Sigmoid colon (tissue), 4 donors: Measurements from ENCODE around the gene TSPAN18.

Source experiments
- CTCF ChIP-seq, 4 experiments: fragments of 450-650 bp in 3 of 4; fragments of 200-600 bp in 1 of 4; IDR thresholded peaks; one replicate each; pipeline ENCODE4 v1.5.1; 2016 to 2019; ENCODE audit warnings: antibody characterized with exemption in 4 of 4, mild to moderate bottlenecking in 3 of 4, moderate library complexity in 2 of 4
- EP300 ChIP-seq, 4 donors: sonication (generic); formaldehyde crosslinking; IDR thresholded peaks; one replicate each; pipeline ENCODE4 v1.6.1; 2017; ENCODE audit warnings: antibody characterized with exemption in 4 of 4
- POLR2A ChIP-seq, 2 donors: fragments of 450-650 bp; IDR thresholded peaks; one replicate each; pipeline ENCODE4 v1.6.1; 2016; ENCODE audit warnings: antibody characterized with exemption in 2 of 2, mild to moderate bottlenecking in 2 of 2, moderate library complexity in 2 of 2

GRCh38 chr11:44795803-44796535, 69.2 kb downstream of the TSPAN18 start:
- TF ChIP-seq EP300 (IDR thresholded peaks at IDR 0.05), result no peak
- TF ChIP-seq CTCF (IDR thresholded peaks at IDR 0.05), result no peak
- TF ChIP-seq POLR2A (IDR thresholded peaks at IDR 0.05), result no peak
